Tibial nerve (tissue), 4 donors: ENCODE results near the gene TBXAS1.

Experiments
- EP300 ChIP-seq, 2 donors: sonication (generic); formaldehyde crosslinking; IDR thresholded peaks; one replicate each; pipeline ENCODE4 v1.6.1; 2017; ENCODE audit warnings: antibody characterized with exemption in 2 of 2, mild to moderate bottlenecking in 1 of 2
- POLR2A ChIP-seq, 2 donors: fragments of 450-650 bp; IDR thresholded peaks; one replicate each; pipeline ENCODE4 v1.6.1; 2017; ENCODE audit warnings: antibody characterized with exemption in 2 of 2, mild to moderate bottlenecking in 2 of 2, moderate library complexity in 2 of 2
- TF ChIP-seq, protein P1 (sequence below), 5 experiments: fragments of 200-600 bp in 3 of 5; fragments of 450-650 bp in 2 of 5; sonication (generic) in 3 of 5; IDR thresholded peaks; one replicate each; pipeline ENCODE4 v1.5.1; 2016 to 2019; ENCODE audit warnings: antibody characterized with exemption in 5 of 5, mild to moderate bottlenecking in 3 of 5, moderate library complexity in 2 of 5

DNA sequence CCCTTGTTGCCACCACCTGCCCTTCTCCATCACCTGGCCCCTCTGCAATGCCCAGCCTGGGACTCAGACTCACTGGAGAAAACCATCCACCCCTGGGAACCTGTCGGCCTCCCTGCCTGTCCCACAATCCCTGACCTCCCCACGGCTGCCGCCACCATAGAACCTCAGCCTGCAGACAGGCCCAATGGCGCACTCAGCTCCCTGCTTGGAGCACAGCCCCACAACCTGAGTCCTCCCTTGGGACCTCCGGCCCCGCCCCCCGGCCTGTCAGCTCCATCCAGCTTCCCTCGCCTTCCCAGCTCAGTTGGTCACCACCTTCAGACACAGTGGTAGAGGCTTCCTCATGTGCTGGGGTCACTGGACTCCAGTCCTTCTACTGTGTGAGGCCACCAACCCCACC, 192.5 kb downstream of the TBXAS1 start:
- TF ChIP-seq, protein P1, sequence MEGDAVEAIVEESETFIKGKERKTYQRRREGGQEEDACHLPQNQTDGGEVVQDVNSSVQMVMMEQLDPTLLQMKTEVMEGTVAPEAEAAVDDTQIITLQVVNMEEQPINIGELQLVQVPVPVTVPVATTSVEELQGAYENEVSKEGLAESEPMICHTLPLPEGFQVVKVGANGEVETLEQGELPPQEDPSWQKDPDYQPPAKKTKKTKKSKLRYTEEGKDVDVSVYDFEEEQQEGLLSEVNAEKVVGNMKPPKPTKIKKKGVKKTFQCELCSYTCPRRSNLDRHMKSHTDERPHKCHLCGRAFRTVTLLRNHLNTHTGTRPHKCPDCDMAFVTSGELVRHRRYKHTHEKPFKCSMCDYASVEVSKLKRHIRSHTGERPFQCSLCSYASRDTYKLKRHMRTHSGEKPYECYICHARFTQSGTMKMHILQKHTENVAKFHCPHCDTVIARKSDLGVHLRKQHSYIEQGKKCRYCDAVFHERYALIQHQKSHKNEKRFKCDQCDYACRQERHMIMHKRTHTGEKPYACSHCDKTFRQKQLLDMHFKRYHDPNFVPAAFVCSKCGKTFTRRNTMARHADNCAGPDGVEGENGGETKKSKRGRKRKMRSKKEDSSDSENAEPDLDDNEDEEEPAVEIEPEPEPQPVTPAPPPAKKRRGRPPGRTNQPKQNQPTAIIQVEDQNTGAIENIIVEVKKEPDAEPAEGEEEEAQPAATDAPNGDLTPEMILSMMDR (IDR thresholded peaks at IDR 0.05) = no peak
- TF ChIP-seq POLR2A (IDR thresholded peaks at IDR 0.05) (no peak), EP300 (IDR thresholded peaks at IDR 0.05) (no peak)
